Tibial nerve (tissue), 4 donors: ENCODE results near the gene RTL3. TPM values are rescaled to one million over a fixed set of nuclear protein-coding genes. Genes with fewer than 3 reads are reported as not detected.

Experiments used
- DNase-seq, 2 donors: peaks; one replicate each; pipeline ENCODE4 v3.0.0-alpha.2; 2019; ENCODE audit warnings: low spot score in 2 of 2
- H3K27ac ChIP-seq, 4 donors: fragments of 200-600 bp; sonication (generic) in 3 of 4; one replicate each; pipeline ENCODE4 v1.5.1; 2017 to 2019; ENCODE audit warnings: mild to moderate bottlenecking in 1 of 4
- H3K27me3 ChIP-seq, 2 donors: fragments of 200-600 bp; sonication (generic) in 1 of 2; one replicate each; pipeline versions ENCODE4 v1.5.1 to v1.6.0; 2017 to 2019
- H3K36me3 ChIP-seq, 3 donors: fragments of 200-600 bp; sonication (generic); one replicate each; pipeline ENCODE4 v1.5.1; 2018 to 2019
- H3K4me1 ChIP-seq, 4 donors: fragments of 200-600 bp; sonication (generic) in 3 of 4; one replicate each; pipeline ENCODE4 v1.5.1; 2017 to 2019
- H3K4me3 ChIP-seq, 4 donors: fragments of 200-600 bp; sonication (generic) in 3 of 4; one replicate each; pipeline ENCODE4 v1.5.1; 2017 to 2019; ENCODE audit warnings: mild to moderate bottlenecking in 1 of 4, moderate library complexity in 1 of 4
- H3K9me3 ChIP-seq, 4 donors: fragments of 200-600 bp; sonication (generic) in 3 of 4; one replicate each; pipeline ENCODE4 v1.5.1; 2017 to 2019
- EP300 ChIP-seq, 2 donors: sonication (generic); formaldehyde crosslinking; IDR thresholded peaks; one replicate each; pipeline ENCODE4 v1.6.1; 2017; ENCODE audit warnings: antibody characterized with exemption in 2 of 2, mild to moderate bottlenecking in 1 of 2
- POLR2A ChIP-seq, 2 donors: fragments of 450-650 bp; IDR thresholded peaks; one replicate each; pipeline ENCODE4 v1.6.1; 2017; ENCODE audit warnings: antibody characterized with exemption in 2 of 2, mild to moderate bottlenecking in 2 of 2, moderate library complexity in 2 of 2
- WGBS, 2 donors: methylation state at CpG; one replicate each; pipeline ENCODE4 v1.1.5; 2018; 5-methylcytosine and 5-hydroxymethylcytosine counted together
- total RNA-seq, 4 donors: library from RNA; depleted of rRNA; stranded (reverse); fragments of >200 nt; gene quantifications; one replicate each; pipeline ENCODE4 v1.1.0, GENCODE V29; 2016
- TF ChIP-seq, protein P1 (sequence below), 5 experiments: fragments of 200-600 bp in 3 of 5; fragments of 450-650 bp in 2 of 5; sonication (generic) in 3 of 5; IDR thresholded peaks; one replicate each; pipeline ENCODE4 v1.5.1; 2016 to 2019; ENCODE audit warnings: antibody characterized with exemption in 5 of 5, mild to moderate bottlenecking in 3 of 5, moderate library complexity in 2 of 5

RTL3 gene
- total RNA-seq: under 1 TPM in 2 of 4 donors, not detected in 2; 0.21 to 0.59 TPM

- 54 to 61% methylated on average over 3 of the region's 3 CpGs for WGBS, 2 donors
- H3K36me3 ChIP-seq: no peaks in the 10 kb centered on the region
- H3K4me3 ChIP-seq: no peak within 1 kb of the TSS
- DNase-seq: no peak
- H3K9me3 ChIP-seq: no peaks in the 10 kb centered on the region
- TF ChIP-seq, protein P1, sequence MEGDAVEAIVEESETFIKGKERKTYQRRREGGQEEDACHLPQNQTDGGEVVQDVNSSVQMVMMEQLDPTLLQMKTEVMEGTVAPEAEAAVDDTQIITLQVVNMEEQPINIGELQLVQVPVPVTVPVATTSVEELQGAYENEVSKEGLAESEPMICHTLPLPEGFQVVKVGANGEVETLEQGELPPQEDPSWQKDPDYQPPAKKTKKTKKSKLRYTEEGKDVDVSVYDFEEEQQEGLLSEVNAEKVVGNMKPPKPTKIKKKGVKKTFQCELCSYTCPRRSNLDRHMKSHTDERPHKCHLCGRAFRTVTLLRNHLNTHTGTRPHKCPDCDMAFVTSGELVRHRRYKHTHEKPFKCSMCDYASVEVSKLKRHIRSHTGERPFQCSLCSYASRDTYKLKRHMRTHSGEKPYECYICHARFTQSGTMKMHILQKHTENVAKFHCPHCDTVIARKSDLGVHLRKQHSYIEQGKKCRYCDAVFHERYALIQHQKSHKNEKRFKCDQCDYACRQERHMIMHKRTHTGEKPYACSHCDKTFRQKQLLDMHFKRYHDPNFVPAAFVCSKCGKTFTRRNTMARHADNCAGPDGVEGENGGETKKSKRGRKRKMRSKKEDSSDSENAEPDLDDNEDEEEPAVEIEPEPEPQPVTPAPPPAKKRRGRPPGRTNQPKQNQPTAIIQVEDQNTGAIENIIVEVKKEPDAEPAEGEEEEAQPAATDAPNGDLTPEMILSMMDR (IDR thresholded peaks at IDR 0.05): no peak
- TF ChIP-seq POLR2A (IDR thresholded peaks at IDR 0.05) (no peak), EP300 (IDR thresholded peaks at IDR 0.05) (no peak)
- H3K4me1 ChIP-seq: no peaks in the 10 kb centered on the region
- H3K27me3 ChIP-seq: peaks cover 0 to 6% of the 10 kb centered on the region in 2 donors
- H3K27ac ChIP-seq: no peak within 1 kb of the TSS
Observed at GRCh38 chrX:78658845-78659744, at the start of gene RTL3. RTL3 (minus strand) TSS chrX:78659328; CDS start chrX:78658420, 908 bp downstream.

DNA sequence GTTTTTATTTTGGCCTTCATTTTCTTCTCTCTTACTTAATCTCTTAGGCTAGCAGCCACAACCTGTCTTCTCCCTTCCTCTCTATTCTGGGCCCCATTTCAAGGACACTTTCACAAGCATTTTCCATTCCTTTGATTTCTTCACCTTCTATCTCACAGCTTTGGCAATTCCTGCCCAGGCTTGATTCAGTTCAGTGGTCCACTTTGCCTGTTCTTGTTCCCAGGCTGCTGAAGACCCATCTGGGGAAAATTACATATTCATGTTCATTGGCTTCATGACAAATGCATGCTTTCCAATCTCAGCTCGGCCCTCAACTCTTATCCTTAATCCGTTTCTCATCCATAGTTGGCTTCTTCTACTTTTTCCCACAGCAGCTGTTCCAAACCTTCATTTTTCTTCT is 49.7 kb upstream of the RTL3 start:
- TF ChIP-seq, protein P1 (IDR thresholded peaks at IDR 0.05): no peak
- peak in 1 of 2 donors; percentile 29 for TF ChIP-seq EP300 (IDR thresholded peaks at IDR 0.05)
- peaks cover 0 to 9% of the 10 kb centered on the region in 2 donors for H3K27me3 ChIP-seq
- H3K36me3 ChIP-seq: no peaks in the 10 kb centered on the region
- 38 to 44% methylated on average over 2 of the region's 2 CpGs for WGBS, 2 donors
- peak in 1 of 2 donors; percentile 6 for DNase-seq
- H3K9me3 ChIP-seq: no peaks in the 10 kb centered on the region
- H3K4me3 ChIP-seq: no peak overlapping the region
- H3K27ac ChIP-seq: no peak overlapping the region
- H3K4me1 ChIP-seq: no peaks in the 10 kb centered on the region

GRCh38 chrX:78708262-78708661 is 49.1 kb upstream of the RTL3 start:
- DNase-seq: no peak
- Histone ChIP-seq H3K4me1 (no peaks in the 10 kb centered on the region), H3K4me3 (no peak overlapping the region), H3K27ac (no peak overlapping the region), H3K9me3 (no peaks in the 10 kb centered on the region), H3K36me3 (no peaks in the 10 kb centered on the region), H3K27me3 (peaks cover 0 to 9% of the 10 kb centered on the region in 2 donors)
- 35 to 43% methylated on average over 2 of the region's 2 CpGs for WGBS, 2 donors
- TF ChIP-seq POLR2A (IDR thresholded peaks at IDR 0.05): no peak
- no peak for TF ChIP-seq EP300 (IDR thresholded peaks at IDR 0.05)
- TF ChIP-seq, protein P1 (IDR thresholded peaks at IDR 0.05): peak in 1 of 5 experiments; percentile 13

GRCh38 chrX:78706071-78706470 is 46.9 kb upstream of the RTL3 start:
- no peaks in the 10 kb centered on the region for H3K4me1 ChIP-seq
- no peaks in the 10 kb centered on the region for H3K27me3 ChIP-seq
- no peaks in the 10 kb centered on the region for H3K36me3 ChIP-seq
- H3K9me3 ChIP-seq: no peaks in the 10 kb centered on the region
- no peak for DNase-seq
- no peak for TF ChIP-seq POLR2A (IDR thresholded peaks at IDR 0.05)
- TF ChIP-seq, protein P1 (IDR thresholded peaks at IDR 0.05): no peak
- TF ChIP-seq EP300 (IDR thresholded peaks at IDR 0.05): no peak
- no peak overlapping the region for H3K4me3 ChIP-seq
- WGBS, 2 donors: 27 to 47% methylated on average over 2 of the region's 2 CpGs
- H3K27ac ChIP-seq: no peak overlapping the region

DNA sequence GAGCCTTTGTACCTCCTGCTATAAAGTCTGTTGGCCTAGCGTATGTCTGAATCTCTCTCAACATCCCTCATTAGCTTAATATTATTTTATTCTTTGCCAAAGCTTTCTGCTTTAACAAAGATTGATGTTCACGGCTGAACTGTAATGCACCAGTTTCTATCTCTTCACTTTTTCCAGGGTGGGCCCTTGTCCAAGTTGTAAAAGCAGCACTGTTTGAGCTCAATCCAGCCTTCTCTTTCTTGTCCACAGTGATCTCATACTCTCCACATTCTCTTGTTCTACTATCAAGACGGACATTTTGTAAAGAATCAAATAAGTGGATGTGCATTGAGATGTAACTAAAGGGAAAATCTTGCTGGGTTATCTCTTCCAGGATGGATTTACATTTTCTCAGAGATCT is 34.4 kb upstream of the RTL3 start:
- no peak for DNase-seq
- H3K27ac ChIP-seq: no peak overlapping the region
- peaks cover 0 to 3% of the 10 kb centered on the region in 2 donors for H3K27me3 ChIP-seq
- no peaks in the 10 kb centered on the region for H3K4me1 ChIP-seq
- H3K4me3 ChIP-seq: no peak overlapping the region
- no peaks in the 10 kb centered on the region for H3K9me3 ChIP-seq
- H3K36me3 ChIP-seq: no peaks in the 10 kb centered on the region
- TF ChIP-seq POLR2A (IDR thresholded peaks at IDR 0.05): no peak
- 46 to 48% methylated on average over 3 of the region's 3 CpGs for WGBS, 2 donors
